GM10847 (cell line): ENCODE data around the gene IGSF5.
"Not testable (repeated sequence)": the region's sequence is repeated elsewhere in the genome, so short reads cannot be mapped to it uniquely, and the experiment has no call there.

Experiments used
- POLR2A ChIP-seq: IDR thresholded peaks from 2 replicates; pipeline ENCODE4 v1.6.1; 2011; ENCODE audit not compliant: insufficient read length; ENCODE audit errors: extremely low read depth

Gene IGSF5

DNA sequence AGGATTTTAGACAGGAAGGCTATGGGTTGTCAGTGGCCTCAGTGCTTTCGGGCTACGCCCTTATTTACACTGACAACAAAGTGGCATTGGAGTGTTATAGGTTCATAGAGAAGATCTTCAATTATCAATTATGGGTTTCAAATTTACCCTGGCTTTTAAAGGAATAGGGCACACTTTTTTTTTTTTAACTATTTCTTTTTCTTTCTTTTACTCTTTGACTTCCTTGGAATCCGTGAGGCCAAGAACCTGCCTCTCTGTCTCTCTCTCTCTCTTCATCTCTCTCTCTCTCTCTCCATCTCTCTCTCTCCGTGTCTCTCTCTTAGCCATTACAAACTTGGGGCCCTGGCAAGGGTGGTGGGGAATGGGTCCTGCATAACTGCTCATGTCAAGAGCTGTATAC lies at the start of gene IGSF5:
TSS of gene IGSF5 (plus strand) at position 301 of the 400 bp plus-strand sequence. CDS start 327 bp downstream, outside the sequence.
- TF ChIP-seq POLR2A = not testable (repeated sequence)

DNA sequence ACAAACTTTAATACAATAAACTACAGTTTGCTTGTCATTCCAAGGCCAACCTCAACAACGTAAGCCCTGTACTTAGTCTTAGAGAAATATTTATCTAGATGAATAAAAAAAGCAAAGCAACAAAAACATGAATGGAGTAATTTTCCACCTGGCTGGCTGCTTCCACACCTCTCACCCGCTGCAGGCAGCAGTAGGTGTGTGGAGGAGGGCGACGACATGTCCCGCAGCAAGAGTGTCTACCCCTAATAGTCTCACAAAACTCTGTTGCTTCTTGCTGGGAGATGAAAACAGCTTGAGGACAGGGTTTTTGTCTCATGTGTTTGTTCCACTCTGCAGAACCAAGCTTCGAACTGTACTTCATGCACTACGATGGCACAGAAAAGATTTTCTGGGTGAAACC lies 48.8 kb upstream of the IGSF5 start:
- no peak for TF ChIP-seq POLR2A

DNA sequence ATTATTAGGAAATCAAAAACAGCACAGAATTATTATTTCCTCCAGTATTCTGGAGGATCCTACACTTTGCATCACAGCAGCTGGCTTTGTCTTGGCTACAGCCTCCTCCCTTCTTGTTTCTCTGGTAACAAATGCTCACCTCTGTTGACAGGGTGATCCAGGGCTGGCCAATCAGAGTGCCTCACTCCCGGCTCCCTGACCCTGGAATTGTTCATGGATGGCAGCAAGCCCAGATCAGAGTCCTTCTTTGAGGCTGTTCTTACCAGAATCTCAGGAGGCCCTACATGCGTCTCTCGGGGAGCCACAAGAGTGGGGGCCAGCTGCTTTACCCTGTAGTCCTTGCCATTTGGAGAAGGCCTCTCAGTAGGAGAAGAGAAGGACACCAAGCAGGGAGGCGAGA lies 48.4 kb upstream of the IGSF5 start:
- TF ChIP-seq POLR2A = no peak

DNA sequence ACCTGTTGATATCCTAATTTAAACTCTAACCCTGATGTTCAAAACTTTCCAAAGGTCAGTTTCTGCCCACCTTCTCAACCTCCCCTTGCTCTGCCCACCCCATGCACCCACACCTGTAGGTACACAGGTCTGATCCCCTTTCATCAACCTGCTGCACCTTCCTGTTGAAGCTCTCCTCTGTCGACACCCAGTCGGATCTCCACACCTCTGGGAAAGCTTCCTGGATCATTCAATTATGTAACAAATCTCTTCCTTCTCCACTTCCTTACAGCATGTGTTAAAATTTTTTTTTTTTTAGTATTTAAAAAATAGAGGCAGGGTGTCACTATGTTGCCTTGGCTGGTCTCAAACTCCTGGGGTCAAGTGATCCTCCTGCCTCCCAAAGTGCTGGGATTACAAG lies 44.7 kb upstream of the IGSF5 start:
- no peak for TF ChIP-seq POLR2A

DNA sequence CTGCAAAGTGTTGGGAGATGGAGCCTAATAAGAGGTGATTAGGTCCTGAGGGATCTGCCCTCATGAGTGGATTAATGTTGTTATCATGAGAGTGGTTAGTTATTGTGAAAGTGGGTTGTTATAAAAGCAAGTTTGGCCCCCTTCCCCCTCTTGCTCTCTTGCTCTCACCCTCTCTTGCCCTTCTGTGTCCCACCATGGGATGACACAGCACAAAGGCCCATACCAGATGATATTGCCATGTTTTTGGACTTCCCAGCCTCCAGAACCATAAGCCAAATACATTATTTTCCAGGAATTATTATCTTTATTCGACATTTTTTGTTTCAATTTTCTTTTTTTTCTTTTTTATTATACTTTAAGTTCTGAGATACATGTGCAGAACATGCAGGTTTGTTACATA lies 41.4 kb upstream of the IGSF5 start:
- TF ChIP-seq POLR2A = no peak

DNA sequence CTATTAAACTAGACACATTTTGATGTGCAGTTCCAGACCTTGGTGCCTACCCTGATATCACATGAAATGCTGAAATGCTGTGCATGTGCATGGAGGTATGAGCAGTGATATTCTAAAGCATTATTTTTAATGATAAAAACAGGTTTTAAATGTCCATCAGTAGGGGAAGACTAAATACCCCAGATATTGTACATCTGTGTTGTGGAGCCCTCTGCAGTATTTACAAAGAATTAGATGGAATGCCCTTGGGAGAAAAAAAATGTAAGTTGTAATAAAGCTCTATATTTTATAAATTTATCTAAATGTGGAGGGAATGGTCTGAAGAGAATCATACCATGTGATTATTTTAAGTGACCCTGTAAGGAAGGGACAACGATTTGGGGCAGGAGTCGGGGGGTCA lies 39.1 kb upstream of the IGSF5 start:
- no peak for TF ChIP-seq POLR2A

DNA sequence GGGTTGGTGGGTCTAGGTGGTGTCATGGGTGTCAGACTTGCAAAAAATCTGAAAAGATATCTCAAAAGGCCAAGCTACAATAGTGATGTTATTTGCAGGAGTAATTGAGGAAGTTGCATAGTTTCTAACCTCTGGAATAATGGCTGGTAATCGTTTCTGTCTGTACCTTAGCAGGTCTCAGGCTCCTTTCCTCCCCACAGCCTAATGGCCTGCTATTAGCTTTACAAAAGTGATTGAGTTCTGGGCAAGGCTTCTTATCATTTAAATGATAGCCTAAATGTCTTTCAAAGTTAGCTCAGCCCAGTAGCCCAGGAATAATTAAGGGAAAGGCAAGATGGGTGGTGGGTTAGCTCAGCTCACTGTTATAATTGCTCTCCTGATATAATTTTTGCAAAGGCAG lies 37.7 kb upstream of the IGSF5 start:
- no peak for TF ChIP-seq POLR2A

DNA sequence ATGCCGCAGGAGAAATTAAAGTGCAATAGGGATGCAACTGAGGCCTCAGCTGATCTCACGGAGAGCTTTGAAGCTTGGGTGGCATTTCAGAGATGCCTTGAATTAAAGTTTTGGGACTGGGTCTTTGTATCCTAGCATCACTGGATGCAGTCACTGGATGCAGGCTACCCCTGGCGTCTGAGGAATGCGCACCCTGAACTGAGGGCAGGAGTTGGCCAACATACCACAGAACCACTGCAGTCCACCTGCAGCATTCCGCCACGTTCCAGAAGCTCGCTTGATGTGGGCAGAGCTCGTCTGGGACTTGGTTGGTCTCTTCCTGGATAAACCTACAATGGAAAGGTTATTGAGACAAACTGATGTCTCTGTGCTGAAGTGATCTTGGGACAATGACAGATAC lies 34.1 kb upstream of the IGSF5 start:
- TF ChIP-seq POLR2A = no peak

DNA sequence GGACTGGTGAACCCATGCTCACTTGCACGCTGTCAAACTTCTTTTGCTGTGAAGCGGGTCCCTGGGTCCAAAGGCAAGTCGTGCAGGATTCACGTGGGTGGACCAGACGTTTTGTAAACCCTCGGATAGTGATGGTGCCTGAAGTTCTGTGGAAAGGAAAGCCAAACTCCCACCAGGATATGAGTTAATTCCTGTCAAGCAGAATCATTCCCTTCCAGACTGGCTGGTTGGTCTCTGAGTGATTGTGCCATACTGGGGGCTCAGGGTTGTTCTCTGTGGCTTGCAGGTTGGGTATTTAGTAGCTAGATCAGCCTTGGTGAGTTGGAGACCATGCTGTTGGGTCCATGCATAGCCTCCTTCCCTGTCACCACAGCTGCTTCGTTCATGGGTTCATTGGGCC lies 32.7 kb upstream of the IGSF5 start:
- TF ChIP-seq POLR2A = no peak

DNA sequence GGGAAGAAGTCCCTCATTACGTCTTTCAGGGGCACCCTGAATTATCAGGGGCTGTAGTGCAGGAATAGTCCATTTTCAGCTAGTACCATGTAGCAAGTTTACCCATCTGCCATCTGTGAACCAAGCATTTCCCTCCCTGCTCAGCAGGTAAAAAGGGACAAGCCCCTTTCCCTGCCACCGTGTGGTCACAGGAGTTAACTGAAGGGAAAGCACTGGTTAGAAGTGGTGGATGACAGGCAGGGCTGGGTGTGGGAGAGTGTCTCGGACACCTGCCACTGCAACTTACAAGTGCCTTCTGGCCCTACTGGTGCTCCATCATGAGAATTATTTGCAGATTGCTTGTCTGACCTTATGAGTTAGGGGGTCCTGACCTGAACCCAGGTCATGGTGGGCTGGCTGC lies 32.0 kb upstream of the IGSF5 start:
- TF ChIP-seq POLR2A = no peak

DNA sequence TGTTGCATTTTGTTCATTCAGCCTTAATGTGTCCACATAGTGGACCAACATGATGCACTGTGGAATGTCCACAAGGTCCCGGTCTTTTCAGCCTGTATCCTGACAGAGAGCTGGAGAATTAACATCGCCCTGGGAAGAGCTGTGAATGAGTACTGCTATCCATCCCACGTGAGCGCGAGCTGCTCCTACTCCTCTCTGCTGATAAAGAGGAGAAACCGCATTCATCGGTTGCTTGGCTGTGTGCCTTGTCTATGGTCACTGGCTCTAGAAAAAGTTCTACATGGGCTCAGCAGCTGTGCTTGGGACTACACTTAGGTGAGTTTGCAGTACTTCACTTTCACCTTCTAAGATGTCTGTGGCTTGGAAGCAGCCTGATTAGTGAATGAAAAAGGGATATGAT lies 31.1 kb upstream of the IGSF5 start:
- no peak for TF ChIP-seq POLR2A

DNA sequence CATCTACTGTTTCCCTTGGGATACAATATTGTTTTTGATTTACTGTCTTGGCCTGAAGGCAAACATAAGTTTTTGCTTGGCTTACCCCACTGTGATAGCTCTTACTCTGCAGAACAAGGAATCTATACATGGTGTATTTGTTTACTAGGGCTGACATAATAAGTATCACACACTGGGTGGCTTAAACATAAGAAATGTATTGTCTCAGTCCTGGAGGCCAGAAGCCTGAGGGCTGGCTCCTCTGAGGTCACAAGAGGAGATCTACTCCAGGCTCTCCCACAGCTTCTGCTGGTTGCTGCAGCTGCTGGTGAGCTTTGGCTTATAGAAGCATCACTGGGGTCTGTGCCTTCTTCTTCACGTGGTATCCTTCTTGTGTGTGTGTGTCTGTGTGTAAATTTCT lies 30.7 kb upstream of the IGSF5 start:
- TF ChIP-seq POLR2A = no peak

DNA sequence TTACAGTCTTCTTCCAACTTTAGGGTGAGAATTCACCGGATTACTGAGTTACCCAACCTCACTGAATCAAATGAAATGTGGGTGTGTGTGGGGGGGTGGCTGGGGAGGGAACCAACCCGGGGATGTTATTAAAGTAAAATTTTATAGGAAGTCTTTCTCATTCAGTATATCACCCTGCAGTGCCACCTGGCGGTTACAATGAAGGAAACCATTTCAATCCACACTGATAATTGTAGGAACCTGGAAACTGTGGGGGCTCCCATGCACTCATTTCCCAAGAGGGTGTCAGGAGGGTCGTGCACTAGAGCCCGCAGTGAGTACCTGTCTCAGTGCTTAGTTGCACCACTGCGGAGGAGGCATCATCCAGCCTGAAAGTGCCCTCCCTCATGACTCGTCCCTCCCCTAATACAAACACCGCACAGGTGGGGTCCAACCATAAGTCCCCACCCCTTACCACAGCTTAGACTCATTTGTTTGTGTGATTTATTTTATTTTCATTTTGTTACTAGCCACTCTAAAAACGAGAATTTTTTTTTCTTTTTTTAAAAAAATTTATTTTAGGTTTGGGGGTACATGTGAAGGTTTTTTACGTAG lies 29.1 kb upstream of the IGSF5 start:
- no peak for TF ChIP-seq POLR2A

DNA sequence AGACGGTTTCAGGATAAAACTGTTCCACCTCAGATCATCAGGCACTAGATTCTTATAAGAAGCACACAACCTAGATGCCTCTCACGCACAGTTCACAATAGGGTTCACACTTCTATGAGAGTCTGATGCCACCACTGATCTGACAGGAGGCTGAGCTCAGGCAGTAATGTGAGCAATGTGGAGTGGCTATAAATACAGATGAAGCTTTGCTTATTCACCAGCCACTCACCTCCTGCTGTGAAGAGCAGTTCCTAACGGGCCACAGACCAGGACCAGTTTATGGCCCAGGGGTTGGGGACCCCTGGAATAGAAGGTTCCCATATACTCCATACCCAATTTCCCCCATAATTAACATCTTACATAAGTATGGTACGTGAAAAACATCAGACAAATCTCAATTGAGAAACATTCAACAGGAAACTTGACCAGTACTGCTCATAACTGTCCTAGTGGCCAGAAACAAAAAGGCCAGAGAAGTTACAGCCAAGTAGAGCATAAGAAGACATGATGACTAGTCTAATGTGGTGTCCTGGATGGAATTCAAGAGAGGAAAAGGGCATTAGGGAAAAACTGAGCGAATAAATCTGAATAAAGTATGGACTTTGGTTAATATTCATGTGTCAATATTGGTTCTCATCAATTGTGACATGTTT lies 24.7 kb upstream of the IGSF5 start:
- no peak for TF ChIP-seq POLR2A

DNA sequence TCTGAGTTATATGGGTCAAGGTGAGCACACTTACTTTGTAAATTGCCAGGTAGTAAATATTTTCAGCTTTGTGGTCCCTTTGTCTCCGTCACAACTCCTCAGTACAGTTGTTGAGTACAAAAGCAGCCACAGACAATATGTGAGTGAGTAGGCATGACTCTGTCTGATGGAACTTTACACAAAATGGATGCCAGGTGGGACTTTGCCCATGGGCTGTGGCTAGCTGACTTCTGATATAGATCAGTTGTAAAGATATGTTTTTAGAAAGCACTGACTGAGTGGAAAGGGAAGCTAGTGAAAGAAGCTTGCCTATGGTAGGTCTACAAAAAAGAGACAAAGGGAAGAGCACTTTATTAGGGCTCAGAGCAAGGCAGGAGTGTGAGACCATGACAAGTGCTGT lies 23.1 kb upstream of the IGSF5 start:
- no peak for TF ChIP-seq POLR2A

DNA sequence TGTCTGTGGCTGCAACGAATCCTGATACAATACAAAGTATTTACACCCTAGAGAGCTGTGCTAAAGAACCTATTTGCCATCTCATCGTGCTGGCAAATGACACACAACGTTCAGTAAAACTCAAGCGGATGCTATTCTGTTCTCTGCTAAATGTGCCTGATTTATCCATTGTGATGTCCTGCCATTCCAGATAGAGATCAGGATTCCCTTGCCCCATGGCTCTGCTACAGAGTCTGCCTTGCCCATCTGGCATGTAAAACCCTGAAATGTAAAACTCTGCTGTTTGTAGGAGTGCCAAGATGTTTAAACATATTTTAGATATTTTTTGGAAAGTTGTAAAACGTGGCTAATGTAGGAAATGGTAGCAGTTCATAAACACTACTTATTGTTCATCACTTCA lies 20.0 kb upstream of the IGSF5 start:
- TF ChIP-seq POLR2A = no peak

DNA sequence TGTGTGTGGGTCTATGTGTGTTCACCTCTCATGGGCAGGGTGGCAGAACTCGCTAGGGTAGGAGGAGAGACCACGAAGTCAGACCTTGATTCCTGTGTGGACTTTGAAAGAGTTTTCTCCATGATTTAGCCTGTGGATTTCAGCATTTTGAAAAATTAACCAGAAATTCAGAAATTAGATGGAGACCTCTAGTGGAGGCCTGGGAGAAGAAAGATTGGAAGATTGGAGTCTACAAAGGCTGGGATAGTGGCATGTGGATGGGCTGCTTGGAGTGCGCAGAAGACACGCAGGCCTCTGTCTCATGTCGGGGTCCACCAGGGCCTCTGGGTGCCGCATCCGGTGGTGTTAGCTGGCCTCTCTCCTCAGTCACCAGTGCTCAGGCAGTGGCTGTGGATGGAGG lies 18.9 kb upstream of the IGSF5 start:
- no peak for TF ChIP-seq POLR2A
